Dermis microvascular lymphatic vessel endothelial cell (primary cell): ENCODE measurements around the gene NAT9. TPM values are rescaled to one million over a fixed set of nuclear protein-coding genes. Genes with fewer than 3 reads are reported as not detected.

ENCODE experiments used
- DNase-seq, 2 donors: peaks; one replicate each; pipeline versions ENCODE4 v3.0.0 to v3.0.0-alpha.2; 2010; ENCODE audit warnings: low read depth in 2 of 2
- total RNA-seq: library from RNA; depleted of rRNA; stranded (reverse); fragments of >200 nt; gene quantifications from 2 replicates; pipeline ENCODE4 v1.2.1, GENCODE V29; 2014

Gene NAT9, protein sequence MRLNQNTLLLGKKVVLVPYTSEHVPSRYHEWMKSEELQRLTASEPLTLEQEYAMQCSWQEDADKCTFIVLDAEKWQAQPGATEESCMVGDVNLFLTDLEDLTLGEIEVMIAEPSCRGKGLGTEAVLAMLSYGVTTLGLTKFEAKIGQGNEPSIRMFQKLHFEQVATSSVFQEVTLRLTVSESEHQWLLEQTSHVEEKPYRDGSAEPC
- total RNA-seq, result 17.7 and 31.4 TPM in 2 replicates

DNA sequence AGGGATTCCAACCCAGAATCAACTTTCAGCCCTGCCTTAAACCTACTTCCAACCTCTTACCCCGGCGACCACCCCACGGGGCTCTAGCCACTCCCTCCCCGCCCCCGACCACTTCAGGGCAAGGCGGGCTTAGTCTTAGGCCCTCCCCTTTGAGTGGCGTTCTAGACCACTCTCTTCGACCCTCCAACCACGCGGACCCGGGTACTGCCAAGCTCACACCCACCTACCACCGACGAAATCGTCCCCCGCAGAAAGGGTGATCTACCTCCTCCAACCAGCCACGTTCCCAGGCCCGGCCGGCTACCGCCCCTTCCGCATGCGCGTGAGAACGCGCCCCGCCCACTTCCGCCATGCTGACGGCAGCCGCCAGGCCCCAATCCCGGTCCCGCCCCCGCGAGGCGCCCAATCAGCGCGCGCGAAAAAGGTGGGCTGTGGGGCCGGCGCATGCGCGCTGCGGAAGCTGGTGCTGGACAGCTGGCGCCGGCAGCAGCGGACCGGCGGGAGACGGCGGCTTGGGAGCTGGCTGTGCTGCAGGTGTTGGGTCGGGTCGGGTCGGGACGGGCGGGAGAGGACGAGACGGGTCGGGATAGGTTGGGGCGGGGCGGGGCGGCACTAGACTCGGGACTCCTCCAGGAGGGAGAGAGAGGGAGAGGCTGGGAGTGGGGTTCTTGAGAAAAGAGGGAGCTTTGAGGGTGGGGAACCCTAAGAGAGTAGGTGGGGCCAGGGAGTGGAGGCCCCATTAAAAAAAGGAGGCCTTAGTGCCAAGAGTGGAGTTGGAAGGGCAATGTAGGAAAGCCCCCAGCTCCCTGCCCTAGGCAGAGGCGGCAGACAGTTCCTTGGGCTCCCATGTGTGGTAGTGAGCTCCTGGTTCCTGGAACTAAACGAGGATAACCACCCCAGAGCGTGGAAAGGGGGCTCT lies at the start of gene NAT9:
Gene NAT9, minus strand, starts transcription at position 302 of the 919 bp plus-strand sequence. CDS start 647 bp downstream, outside the sequence.
- DNase-seq, result peak; percentile 89 to 97

DNA sequence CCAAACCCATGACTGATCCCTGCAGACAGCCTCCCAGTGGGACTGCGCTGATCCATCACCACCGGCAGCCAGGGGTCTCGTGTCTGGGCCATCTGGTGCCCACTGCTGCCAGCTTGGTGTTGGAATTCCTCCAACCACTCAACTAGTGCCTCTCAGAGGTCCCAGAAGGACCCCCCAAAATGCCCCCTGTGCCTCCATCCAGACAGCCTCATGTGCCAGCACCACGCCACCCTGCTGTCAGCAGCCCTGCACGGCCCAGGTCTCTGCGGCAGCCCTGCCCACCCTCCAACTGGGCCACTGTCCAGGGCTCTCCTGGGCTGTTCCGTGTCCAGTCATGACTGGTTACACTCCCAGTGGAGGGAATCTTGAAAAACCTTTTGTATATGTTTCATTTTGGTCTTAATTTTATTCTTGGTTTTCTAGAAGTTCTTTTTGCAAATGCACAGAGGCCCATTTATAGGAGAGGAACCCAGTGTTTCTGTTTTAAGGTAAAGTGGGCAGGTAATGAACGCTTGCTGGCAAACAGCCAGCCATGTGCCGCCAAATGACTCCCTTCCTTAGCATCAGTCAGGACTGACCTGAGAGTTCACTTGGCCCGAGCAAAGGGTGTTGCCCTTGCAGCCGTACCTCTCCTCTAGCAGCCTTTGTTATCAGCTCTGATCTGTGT lies 48.9 kb upstream of the NAT9 start:
- no peak for DNase-seq

DNA sequence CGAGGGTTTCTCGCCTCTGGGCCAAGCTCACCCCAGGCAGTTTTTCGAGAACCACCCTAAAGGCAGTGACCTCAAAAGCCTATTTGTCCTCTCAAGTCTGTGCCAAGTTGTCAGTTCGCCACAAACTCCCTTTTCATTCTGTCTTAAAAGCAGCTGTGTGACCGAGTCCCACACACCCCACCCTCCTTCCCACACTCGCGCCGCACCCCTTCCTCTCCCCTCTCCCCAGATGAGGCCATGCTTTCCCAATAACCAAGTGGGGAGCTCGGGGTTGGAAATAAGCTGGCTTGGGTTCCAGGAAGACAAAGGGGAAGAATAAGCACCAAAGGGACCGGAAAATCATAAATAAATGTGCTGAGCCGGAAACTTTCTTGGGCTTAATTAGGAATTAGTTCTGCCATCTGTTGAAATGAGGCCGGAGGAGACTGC lies 46.8 kb upstream of the NAT9 start:
- DNase-seq, result no peak

DNA sequence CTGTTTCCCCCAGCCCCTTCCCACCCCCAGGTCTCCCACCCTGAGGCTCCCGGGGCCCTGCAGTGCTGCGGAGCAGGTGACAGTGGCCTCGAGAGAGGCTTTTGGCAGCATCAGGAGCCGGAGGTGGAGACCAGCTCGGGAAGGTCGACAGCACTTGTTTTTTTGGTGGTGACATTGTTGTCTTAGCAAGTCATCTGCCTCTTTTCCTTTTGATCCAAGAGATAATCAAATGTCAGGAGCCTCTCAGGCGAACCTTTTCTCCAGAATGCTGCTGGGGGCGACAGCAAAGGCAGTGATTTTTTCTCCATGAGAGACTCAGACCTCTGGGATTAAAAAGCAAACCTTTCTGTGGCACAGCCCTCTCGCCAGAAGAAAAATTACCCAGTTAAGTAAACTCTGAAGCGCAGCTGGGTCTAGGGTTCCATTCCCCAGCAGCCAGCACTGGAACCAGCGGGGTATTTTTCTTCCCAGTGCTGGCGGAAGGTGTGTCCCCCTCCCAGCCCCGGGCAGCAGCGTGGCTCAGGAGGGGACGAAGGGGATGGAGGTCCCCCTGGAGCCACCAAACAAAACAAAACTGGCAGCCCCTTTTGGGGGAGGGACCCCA lies 46.3 kb upstream of the NAT9 start:
- no peak for DNase-seq

DNA sequence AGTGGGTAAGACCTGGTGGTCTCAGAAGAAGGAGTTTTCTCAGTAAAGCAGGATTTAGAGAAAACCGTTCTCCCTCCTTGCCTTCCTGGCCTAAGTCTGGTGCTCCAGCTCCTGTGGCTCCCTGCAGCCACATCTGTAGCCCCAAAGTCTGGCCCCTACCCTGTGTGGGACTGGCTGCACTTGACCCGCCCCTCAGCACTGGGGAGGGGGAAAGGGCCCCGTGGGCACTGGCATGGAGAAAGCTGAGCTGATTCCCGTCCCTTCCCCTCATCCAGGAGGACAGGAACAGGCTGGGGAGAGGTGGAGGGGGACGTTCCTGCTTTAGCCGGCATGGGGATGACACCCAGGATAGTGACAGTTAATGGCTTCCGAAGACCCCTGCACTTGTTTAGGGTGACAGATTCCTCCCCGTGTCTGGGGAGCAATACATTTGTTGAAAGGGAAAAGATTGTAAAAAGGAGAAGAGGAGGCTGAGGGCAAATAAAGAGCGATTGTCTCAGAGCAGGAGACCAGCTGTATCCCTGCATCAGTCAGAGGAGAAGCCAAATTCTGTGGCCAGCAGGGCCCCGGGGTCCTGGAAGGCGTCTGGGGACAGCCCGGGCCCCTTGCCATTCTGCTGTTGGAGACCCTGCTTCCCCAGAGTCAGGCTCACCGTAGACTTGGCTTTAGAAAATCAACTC lies 45.6 kb upstream of the NAT9 start:
- DNase-seq, result no peak

DNA sequence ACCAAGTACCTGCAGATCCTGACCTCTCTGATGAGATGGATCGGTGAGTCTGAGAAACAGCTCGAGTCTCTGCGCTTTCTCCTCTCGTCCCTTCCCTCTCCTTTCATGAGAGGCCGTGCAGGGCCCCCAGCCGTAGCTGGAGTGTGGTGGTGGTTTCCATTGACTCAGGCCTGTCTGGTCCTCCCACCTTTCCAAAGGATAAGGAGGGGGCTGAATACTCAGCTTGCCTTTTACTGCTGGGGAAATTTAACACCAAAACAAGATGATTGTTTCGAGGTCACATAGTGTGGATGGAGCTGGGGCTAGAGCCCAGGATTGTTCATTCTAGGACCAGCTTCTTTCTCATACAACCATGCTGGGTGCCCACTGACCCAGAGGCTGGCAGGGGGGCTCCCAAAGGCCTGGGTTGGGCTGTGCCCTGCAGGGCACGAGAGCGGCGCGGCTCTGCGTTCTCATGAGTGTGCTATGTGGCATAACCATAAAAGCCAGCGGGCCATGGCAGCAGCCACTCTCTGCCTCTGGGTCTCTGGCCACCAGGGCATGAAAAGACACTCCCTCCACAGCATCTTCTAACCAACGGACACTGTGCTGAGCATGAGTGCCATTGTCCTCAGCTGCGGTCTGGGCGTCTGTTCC lies 43.8 kb upstream of the NAT9 start:
- no peak for DNase-seq

DNA sequence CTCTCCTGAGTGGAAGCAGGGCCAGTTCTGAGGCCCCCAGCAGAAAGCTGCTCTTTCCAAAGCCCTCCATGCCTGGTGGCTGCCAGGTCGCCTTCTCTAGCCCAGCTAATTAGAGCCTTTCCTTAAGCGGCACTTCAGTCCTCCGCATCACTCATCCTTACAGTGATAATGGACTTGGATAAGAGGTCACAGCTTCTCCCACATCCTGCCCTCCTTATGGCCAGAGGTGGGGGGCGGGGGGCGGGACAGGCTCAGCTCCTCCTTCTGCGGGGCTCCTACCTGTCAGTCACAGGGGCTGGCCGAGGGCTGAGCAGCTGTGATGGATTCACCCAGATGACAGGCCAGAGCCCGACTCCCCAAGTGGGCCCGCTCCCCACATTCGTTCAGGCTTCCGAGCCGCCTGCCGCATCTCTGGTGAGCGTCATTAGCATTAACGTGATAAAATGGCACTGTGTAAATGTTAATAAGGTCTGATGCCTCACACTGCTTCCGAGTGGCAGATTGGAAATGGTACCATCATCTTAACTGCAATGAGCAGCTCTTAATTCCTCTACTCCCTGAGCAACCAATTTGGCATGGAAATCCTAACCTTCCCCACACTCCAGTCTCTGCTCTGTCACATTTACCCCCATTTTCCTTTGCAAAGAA lies 42.3 kb upstream of the NAT9 start:
- DNase-seq, result no peak

DNA sequence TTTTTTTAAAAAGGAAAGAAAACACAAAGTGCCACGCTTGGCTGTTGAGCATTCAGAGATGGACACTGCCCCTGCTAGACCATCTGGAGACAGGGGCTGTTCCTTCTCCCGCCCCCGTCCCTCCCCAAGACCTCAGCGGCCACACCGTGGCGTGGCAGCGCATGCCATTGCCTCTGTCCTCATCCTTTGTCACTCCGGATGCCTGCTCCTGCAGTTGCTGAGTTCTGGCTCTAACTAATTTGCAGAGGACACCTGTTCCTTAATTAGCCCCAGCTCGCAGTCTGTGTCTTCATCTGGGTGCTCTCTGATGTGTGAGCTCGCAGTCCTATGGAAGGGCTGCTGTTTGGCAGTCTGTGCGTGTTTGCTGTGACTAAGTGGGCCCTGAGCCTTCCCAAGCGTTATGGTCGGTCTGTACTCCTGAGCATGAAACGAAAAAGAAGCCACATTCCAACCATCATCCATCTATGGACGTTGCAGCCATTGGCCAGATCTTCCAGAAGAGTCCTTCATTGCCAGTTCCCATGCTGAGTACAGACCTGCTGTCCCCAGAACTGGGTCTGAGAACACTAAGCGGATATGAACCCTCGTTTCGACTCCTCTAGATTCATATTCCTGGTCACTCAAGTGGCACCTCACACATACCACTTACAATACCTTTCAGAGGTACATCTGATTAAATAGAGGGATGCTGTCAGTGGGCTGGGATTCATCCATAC lies 40.9 kb upstream of the NAT9 start:
- DNase-seq, result no peak

DNA sequence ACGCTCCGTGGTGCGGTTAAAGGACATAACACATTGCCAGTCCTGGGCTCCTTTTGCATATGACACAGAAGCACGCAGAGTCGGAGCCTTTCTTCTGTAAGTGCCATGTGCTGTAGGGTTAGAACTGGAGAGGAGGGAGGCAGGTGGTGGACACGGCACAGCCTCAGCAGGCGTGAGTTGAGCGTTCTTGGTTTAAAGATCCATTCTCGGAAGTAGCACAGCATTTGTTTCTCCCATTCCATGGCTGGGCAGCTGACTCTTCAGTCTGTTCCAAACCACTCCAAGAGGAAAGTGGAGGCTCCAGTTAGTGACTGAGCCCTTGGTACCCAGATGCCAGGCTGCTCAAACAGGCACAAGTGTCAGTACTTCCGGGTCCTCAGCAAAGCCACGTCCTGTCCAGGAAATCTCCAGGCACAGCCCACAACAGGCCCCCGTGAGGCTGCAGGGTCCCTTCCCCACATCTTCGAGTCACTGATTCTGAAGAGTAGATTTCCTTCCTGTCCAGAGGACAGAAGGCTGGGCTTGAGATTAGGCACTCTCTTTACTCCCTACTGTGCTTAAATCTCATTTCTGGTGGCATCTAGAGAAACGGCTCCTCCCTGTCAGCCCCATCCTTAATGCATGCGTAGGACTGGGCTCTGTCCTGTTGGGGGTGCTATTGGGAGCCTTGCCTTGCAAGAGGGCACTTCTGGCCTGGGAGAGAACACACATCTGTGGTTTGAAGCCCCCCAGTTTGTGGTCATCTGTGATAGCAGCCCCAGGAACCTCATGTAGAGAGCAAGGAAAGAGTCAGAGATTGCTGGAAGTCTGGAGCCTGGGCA lies 39.6 kb upstream of the NAT9 start:
- DNase-seq, result no peak

DNA sequence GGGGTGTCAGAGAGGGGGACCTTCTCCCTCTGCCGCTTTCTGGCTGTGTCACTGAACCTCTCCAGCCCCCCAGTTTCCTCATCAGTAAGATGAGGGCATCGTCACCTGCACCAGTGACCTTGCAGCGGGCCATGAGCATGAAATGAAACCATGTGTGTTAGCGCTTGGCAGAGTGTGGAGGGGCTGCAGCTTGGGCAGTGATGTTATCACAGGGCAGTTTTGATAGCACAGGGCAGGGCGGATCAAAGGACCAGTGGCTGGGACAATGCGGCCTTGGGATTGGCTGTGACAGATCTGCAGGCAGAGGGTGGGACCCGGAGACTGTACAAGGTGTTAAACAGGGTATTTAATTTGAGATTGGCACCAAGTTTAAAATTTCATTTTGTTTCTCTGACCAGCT lies 38.9 kb upstream of the NAT9 start:
- DNase-seq, result no peak

DNA sequence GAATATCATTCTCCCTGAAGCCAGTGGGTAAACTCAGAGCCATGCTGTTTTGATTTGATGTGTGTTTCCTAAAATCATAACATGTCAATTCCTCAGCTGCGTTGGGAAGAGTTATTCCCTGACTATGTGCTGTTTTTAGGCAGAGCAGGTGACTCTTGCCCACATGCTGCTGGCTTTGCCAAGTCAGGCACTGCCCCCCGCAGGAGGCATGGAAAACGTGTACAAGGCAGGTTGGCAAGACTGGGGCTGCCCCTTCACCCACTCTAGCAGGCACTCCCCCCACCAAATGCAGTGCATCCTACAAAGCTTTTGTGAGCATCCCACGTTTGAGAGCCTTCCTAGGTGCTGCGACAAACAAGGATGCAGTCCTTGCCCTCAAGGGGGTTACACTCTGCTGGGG lies 38.3 kb upstream of the NAT9 start:
- DNase-seq, result no peak

DNA sequence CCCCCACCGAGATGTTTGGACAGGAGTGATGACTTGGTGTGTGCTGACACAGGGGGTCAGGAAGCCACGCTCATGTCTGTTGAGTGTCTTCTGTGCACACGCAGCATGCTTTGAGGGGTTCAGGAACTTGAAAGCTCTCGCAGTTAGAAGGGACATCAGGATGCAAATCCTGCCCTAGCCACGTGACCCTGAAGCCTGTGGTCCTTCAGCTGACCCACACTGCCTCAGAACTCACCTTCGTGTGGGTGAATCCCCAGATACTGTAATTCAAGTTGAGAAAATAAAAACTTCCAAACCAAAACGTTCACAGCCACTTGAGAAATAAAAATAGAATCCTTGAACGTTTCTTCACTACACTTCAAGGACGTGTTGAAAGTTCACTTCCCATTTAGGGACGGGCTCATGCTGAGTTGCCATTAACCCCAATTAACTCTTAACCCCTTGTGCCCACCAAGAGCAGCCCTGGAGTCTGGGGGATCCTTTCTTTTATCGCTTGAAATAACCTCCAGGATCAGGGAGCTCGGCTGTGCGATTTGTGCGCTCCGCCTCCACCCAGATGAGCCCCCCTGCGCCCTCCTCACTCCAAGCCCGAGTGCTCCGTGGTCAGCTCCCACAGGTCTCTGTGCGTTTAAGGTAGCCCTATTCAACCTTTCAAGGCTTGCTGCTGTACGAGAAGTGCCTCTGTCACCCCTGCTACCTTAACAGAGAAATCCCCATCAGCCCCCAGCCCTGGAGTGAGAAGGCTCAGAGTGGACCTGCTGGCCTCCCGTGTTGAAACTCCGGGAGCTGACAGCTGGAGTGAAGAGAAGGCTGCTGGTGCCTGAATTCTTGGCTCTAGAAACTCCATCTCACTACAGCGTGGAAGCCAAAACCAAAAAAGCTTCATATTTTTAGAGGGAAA lies 36.2 kb upstream of the NAT9 start:
- DNase-seq, result no peak

DNA sequence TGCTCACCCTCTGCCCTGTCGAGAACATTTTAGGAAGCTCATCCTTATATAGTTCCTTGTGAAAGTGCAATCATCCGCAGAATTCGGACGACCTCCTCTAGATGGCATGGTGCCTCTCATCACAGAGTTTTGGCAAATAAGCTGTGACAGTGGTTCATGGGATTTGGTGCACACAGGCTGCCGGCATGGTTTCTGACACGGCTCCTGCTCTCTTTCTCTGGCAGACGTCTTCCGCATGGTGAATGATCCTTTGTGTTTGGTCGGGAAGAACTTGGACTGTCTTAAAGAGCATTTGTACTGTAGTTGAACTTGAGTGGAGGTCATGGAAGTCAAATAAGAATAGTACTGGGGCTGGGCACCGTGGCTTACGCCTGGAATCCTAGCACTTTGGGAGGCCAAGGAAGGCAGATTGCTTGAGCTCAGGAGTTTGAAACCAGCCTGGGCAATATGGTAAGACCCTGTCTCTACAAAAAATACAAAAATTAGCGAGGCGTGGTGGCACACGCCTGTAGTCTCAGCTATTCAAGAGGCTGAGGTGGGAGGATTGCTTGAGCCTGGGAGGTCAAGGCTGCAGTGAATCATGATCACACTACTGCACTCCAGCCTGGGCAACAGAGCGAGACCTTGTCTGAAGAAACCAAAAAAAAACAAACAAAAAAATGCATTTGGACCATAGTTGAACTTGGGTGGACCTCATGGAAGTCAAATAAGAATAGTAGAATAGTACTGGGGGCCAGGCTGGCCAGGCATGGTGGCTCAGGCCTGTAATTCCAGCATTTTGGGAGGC lies 34.7 kb upstream of the NAT9 start:
- DNase-seq, result no peak

DNA sequence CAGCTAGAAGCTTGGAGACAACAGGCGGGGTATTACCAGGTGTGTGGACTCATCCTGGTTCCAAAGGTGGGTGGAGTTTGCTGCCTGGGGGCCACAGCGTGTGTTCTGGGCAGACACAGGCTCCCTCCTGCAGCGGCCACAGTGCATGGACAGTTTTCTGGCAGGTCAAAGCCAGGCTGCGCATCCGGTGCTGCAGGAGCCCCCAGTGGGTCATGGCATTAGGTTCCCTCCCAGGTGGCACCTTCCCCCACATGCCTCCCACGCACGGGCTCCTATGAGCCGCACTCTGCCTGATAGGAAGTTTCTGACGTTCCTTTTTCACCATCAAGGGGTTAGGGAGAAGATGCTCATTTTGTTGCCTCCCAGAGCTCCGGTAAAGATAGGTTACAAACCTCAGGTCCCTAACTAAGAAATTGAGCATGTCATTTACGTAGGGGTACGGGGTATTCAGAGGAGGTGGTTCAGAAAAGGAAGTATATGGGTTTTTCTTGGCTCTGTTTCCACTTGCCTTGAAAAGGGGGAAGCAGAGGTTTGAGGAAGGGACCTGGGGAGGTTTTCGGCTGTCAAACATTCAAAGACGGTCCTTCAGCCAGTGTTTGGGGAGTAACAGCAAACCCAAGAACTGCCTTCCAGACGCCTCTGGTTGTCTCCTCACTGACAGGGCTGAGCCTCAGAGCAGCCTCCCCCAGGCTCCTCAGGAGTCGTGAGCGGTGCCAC lies 32.7 kb upstream of the NAT9 start:
- DNase-seq, result no peak

DNA sequence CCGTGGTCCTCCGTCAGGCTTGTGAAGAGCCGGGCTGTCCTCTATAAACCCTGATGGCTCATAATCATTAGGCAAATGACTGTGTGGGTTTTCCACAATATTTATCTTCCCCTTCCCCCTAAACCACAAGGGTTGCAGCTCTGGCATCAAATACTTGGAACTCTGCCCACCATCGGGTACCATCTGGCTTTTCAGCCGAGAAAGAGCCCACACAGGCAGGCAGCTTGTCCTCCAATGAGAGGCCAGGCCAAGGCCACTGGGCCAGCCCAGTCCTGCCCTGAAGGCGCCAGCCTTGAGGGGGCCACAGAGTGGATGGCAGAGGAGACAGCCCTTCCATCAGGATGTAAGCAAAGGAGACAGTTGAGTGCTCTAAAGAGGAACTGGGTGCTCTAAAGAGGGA lies 31.8 kb upstream of the NAT9 start:
- no peak for DNase-seq

DNA sequence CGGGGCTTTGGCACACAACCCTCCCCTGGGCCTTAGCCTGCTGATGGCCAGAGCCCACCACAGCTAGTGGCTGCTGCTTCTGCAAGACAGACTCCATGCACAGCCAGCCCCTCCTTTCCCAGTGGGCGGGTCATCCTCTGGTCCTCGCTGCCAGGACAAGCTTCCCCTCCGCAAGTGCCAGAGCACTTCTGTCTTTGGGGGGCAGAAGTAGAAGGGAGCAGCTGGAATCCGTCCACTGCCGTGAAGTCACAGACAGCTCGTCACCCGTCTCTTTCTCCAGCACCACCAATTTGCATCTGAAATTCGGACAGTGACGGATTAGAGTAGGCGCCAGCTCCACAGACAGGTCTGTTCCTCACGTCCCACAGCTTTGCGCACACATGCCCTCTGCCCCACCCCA lies 31.3 kb upstream of the NAT9 start:
- no peak for DNase-seq
